SU-DHL-6 (cell line): ENCODE measurements around the gene KLF11.

Source experiments
- H2AFZ ChIP-seq: fragments of 200-600 bp; sonication (generic); 2 replicates; pipeline ENCODE4 v1.6.1; 2014; ENCODE audit warnings: low read depth, mild to moderate bottlenecking, moderate library complexity, mixed read lengths, antibody characterized with exemption, low read length; ENCODE audit not compliant: severe bottlenecking
- H3F3A ChIP-seq: fragments of 200-600 bp; shearing (Covaris generic); 2 replicates; pipeline ENCODE4 v1.6.0; 2016; ENCODE audit warnings: antibody characterized with exemption, mild to moderate bottlenecking; ENCODE audit not compliant: insufficient read depth
- H3K27ac ChIP-seq: fragments of 200-600 bp; sonication (generic); 2 replicates; pipeline ENCODE4 v1.5.1; 2016; ENCODE audit warnings: low read depth, mild to moderate bottlenecking, low read length, moderate library complexity, mixed read lengths
- H3K27me3 ChIP-seq: fragments of 200-600 bp; sonication (generic), shearing (Covaris generic); 2 replicates; pipeline ENCODE4 v1.6.0; 2014; ENCODE audit warnings: mild to moderate bottlenecking, low read length
- H3K36me3 ChIP-seq: fragments of 200-600 bp; sonication (generic); 2 replicates; pipeline ENCODE4 v1.6.1; 2014; ENCODE audit warnings: mild to moderate bottlenecking, low read length, mixed read lengths
- H3K4me2 ChIP-seq: fragments of 300-600, 200-600 bp; shearing (Covaris generic), sonication (generic); 2 replicates; pipeline ENCODE4 v1.6.0; 2014; ENCODE audit warnings: low read length, low read depth, mild to moderate bottlenecking; ENCODE audit not compliant: poor library complexity, severe bottlenecking
- H3K4me3 ChIP-seq: fragments of 200-600 bp; sonication (generic); 2 replicates; pipeline ENCODE4 v1.5.1; 2014; ENCODE audit warnings: antibody characterized with exemption, low read length, mild to moderate bottlenecking, mixed read lengths; ENCODE audit not compliant: insufficient read depth, poor library complexity, severe bottlenecking
- H3K79me2 ChIP-seq: fragments of 200-600 bp; sonication (generic); 2 replicates; pipeline ENCODE4 v1.6.1; 2014; ENCODE audit warnings: mild to moderate bottlenecking, low read length, moderate library complexity; ENCODE audit not compliant: insufficient read depth
- H3K9ac ChIP-seq: fragments of 200-600 bp; sonication (generic); 2 replicates; pipeline ENCODE4 v1.7.0; 2014; ENCODE audit warnings: mild to moderate bottlenecking, low read length
- H3K9me2 ChIP-seq: fragments of 200-600 bp; sonication (generic); replicated peaks from 2 replicates; pipeline ENCODE4 v1.6.1; 2014; ENCODE audit warnings: low read length; ENCODE audit not compliant: insufficient read depth
- H3K9me3 ChIP-seq: fragments of 200-600 bp; sonication (generic); 2 replicates; pipeline ENCODE4 v1.6.1; 2014; ENCODE audit warnings: low read length, mixed read lengths; ENCODE audit not compliant: insufficient read depth
- H4K20me1 ChIP-seq: fragments of 200-600 bp; sonication (generic); 2 replicates; pipeline ENCODE4 v1.6.1; 2014; ENCODE audit warnings: low read depth, mild to moderate bottlenecking, antibody characterized with exemption, low read length, moderate library complexity, mixed read lengths
- CTCF ChIP-seq: fragments of 200-600 bp; sonication (generic); IDR thresholded peaks from one replicate; pipeline ENCODE4 v1.5.1; 2017; ENCODE audit warnings: antibody characterized with exemption, mild to moderate bottlenecking, low read length, moderate library complexity; ENCODE audit not compliant: insufficient read depth, poor library complexity, severe bottlenecking
- EZH2phosphoT487 ChIP-seq: fragments of 200-600 bp; sonication (generic), shearing (Covaris generic); conservative IDR thresholded peaks from 2 replicates; pipeline ENCODE4 v1.6.1; 2018; ENCODE audit warnings: mild to moderate bottlenecking, antibody characterized with exemption, low read length, moderate library complexity, mixed read lengths

Gene KLF11

GRCh38 chr2:10019174-10019573 is 24.2 kb upstream of the KLF11 start:
- Histone ChIP-seq H3K4me3 (no peak overlapping the region), H3K27ac (no peak overlapping the region), H3K27me3 (no peaks in the 10 kb centered on the region), H3K9ac (no peak overlapping the region), H4K20me1 (no peaks in the 10 kb centered on the region), H3K9me2 (no peaks in the 10 kb centered on the region), H3K36me3 (no peaks in the 10 kb centered on the region), H3F3A (no peaks in the 10 kb centered on the region), H3K9me3 (no peaks in the 10 kb centered on the region), H3K4me2 (no peak overlapping the region), H2AFZ (no peak overlapping the region), H3K79me2 (no peaks in the 10 kb centered on the region)
- no peak for TF ChIP-seq CTCF
- no peak for TF ChIP-seq EZH2phosphoT487

GRCh38 chr2:10019602-10020400 is 23.5 kb upstream of the KLF11 start:
- Histone ChIP-seq H3K4me2 (no peak overlapping the region), H3K9me2 (no peaks in the 10 kb centered on the region), H3K9ac (no peak overlapping the region), H3K27me3 (no peaks in the 10 kb centered on the region), H3K79me2 (no peaks in the 10 kb centered on the region), H3K27ac (no peak overlapping the region), H4K20me1 (no peaks in the 10 kb centered on the region), H3K4me3 (no peak overlapping the region), H3K9me3 (no peaks in the 10 kb centered on the region), H3K36me3 (no peaks in the 10 kb centered on the region), H2AFZ (no peak overlapping the region), H3F3A (no peaks in the 10 kb centered on the region)
- TF ChIP-seq CTCF (no peak), EZH2phosphoT487 (no peak)

GRCh38 chr2:10022041-10022421 is 21.3 kb upstream of the KLF11 start:
- Histone ChIP-seq H3K4me2 (no peak overlapping the region), H4K20me1 (no peaks in the 10 kb centered on the region), H3K27me3 (no peaks in the 10 kb centered on the region), H3K4me3 (no peak overlapping the region), H3K9me2 (no peaks in the 10 kb centered on the region), H3K9ac (no peak overlapping the region), H3K79me2 (no peaks in the 10 kb centered on the region), H3K36me3 (no peaks in the 10 kb centered on the region), H2AFZ (no peak overlapping the region), H3F3A (no peaks in the 10 kb centered on the region), H3K9me3 (no peaks in the 10 kb centered on the region), H3K27ac (no peak overlapping the region)
- no peak for TF ChIP-seq EZH2phosphoT487

- H3F3A ChIP-seq, result no peaks in the 10 kb centered on the region
- no peak overlapping the region for H3K9ac ChIP-seq
- no peaks in the 10 kb centered on the region for H3K9me2 ChIP-seq
- H3K4me3 ChIP-seq, result no peak overlapping the region
- no peak overlapping the region for H3K27ac ChIP-seq
- H3K36me3 ChIP-seq, result no peaks in the 10 kb centered on the region
- H2AFZ ChIP-seq, result no peak overlapping the region
- H3K4me2 ChIP-seq, result no peak overlapping the region
- H3K79me2 ChIP-seq, result no peaks in the 10 kb centered on the region
- TF ChIP-seq CTCF (no peak), EZH2phosphoT487 (no peak)
- H3K27me3 ChIP-seq, result no peaks in the 10 kb centered on the region
- H4K20me1 ChIP-seq, result no peaks in the 10 kb centered on the region
- no peaks in the 10 kb centered on the region for H3K9me3 ChIP-seq
Measured at GRCh38 chr2:10022445-10022844, 20.9 kb upstream of the KLF11 start.
